ENCODE measurements around the gene CYP4F22. TPM values are rescaled to one million over a fixed set of nuclear protein-coding genes. Genes with fewer than 3 reads are reported as not detected.
A peak's percentile ranks its signal among the peaks of the same experiment; 100 is the strongest.

CYP4F22 gene
- 1.6 TPM for total RNA-seq (2013)
- polyA plus RNA-seq: 1 to 10 TPM in 1 of 3 donors, under 1 TPM in 2; 0.08 to 1.1 (median 0.33) TPM
- polyA minus RNA-seq: 0.83 and 1.8 TPM in 2 replicates
- 0 to 1.9 (median 0.82) reads per million in 11 experiments for total RNA-seq

DNA sequence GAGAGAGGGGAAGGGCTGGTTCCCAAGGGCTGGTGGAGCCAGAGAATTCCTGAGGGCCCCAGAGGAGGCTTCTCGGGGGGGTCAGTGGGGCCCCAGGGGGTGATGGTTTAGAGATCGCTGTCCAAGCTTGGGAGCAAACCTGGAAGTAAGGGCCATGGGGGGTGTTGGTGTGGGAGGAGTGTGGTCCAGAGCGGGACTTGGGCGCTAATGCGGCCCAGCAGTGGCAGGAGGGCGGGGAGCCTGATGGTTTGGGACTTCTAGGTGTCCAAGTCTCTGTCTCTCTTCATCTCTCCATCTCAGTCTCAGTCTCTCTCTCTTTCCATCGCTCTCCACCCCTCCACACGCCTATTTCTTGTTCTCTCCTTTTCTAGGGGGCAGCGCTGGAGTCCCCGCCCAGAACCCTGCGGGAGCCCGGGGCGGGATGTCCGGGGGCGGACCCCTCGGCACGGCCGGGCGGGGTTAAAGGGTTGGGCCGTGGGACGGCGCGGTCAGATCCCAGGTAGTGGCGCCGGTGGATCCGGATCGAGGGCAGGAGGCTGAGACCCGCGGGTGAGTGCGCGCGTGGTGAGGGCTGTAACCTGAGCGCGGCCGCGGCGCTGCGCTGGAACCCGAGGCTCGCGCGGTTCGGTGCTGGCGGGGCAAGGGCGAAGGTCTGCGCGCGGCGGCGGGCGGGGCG is at the start of gene CYP4F22:
Gene CYP4F22, plus strand, starts transcription at position 491 of the 676 bp plus-strand sequence. CDS start 16,812 bp downstream, outside the sequence.
- H2AFZ ChIP-seq (ENCODE audit: insufficient read depth, low read depth, low read length, poor library complexity, severe bottlenecking): peak within 1 kb of the TSS; percentile 53
- H3K9me3 Mint-ChIP-seq: peaks cover 0 to 11% (median 2%) of the 10 kb centered on the region in 7 donors
- peaks cover 14% of the 10 kb centered on the region for H3K4me1 Mint-ChIP-seq
- H3K9me3 ChIP-seq (replicated peaks in 1 of 2; ENCODE audit: control insufficient read depth in 1 of 2, insufficient read depth in 1 of 2, low read length in 2 of 2): no peaks in the 10 kb centered on the region
- H3K4me3 Mint-ChIP-seq: peak within 1 kb of the TSS; percentile 34 to 86
- peaks cover 39 to 51% (median 39%) of the 10 kb centered on the region in 3 donors for H3K27me3 Mint-ChIP-seq (ENCODE audit: low read depth in 3 of 3)
- H3K27ac ChIP-seq (ENCODE audit: low read depth in 1 of 2, low read length in 2 of 2): no peak within 1 kb of the TSS
- TF ChIP-seq, protein P1, sequence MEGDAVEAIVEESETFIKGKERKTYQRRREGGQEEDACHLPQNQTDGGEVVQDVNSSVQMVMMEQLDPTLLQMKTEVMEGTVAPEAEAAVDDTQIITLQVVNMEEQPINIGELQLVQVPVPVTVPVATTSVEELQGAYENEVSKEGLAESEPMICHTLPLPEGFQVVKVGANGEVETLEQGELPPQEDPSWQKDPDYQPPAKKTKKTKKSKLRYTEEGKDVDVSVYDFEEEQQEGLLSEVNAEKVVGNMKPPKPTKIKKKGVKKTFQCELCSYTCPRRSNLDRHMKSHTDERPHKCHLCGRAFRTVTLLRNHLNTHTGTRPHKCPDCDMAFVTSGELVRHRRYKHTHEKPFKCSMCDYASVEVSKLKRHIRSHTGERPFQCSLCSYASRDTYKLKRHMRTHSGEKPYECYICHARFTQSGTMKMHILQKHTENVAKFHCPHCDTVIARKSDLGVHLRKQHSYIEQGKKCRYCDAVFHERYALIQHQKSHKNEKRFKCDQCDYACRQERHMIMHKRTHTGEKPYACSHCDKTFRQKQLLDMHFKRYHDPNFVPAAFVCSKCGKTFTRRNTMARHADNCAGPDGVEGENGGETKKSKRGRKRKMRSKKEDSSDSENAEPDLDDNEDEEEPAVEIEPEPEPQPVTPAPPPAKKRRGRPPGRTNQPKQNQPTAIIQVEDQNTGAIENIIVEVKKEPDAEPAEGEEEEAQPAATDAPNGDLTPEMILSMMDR (IDR thresholded peaks at IDR 0.05): no peak
- H3K27me3 ChIP-seq (ENCODE audit: control insufficient read depth in 2 of 2, insufficient read depth in 2 of 2, low read length in 2 of 2): peaks cover 15 to 34% of the 10 kb centered on the region in 2 donors
- peaks cover 11 to 18% of the 10 kb centered on the region in 2 donors for H3K4me1 ChIP-seq (ENCODE audit: control insufficient read depth in 1 of 2, insufficient read depth in 2 of 2, low read length in 2 of 2)
- no peak within 1 kb of the TSS for H3K27ac Mint-ChIP-seq
- peak within 1 kb of the TSS; percentile 45 for H3K4me2 ChIP-seq (replicated peaks; ENCODE audit: extremely low read depth, low read length, poor library complexity, severe bottlenecking)
- no peaks in the 10 kb centered on the region for H3K79me2 ChIP-seq (ENCODE audit: insufficient read depth, low read length)
- no peak within 1 kb of the TSS for H3K4me3 ChIP-seq (replicated peaks in 1 of 3; ENCODE audit: low read depth in 2 of 3, low read length in 3 of 3)
- WGBS (ENCODE audit: insufficient coverage): 2% methylated on average over 47 of the region's 52 CpGs
- H3K36me3 ChIP-seq (replicated peaks in 1 of 2; ENCODE audit: control insufficient read depth in 1 of 2, insufficient read depth in 2 of 2, low read length in 2 of 2): no peaks in the 10 kb centered on the region
- no peak for DNase-seq
- no peaks in the 10 kb centered on the region for H4K20me1 ChIP-seq (ENCODE audit: insufficient read depth, low read length)
- peaks cover 3 to 4% of the 10 kb centered on the region in 2 donors for H3K36me3 Mint-ChIP-seq
- intact Hi-C loops (cut with micrococcal nuclease): no loop called here
- peak within 1 kb of the TSS; percentile 8 for H3K9ac ChIP-seq (ENCODE audit: insufficient read depth, low read length, poor library complexity, severe bottlenecking)

DNA sequence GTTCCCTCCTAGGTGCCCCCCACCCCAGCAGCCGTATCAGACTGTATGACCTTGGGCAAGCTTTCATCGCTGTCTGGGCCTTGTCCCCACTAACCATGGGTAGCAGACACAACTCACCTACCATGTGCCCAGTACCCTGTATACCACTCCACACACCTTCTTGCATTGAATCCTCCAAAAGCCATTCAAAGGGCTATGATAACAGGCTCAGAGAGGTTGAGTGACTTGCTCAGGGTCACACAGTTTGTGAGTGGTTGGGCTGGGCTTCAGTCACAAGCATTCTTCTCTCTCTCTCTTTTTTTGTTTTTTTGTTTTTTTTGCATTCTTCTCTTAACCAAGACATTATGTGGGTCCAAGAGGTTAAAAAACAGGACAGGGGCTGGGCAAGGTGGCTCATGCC is 46.6 kb upstream of the CYP4F22 start:
- peak overlapping the region in 1 of 7 donors; percentile 37 for H3K27ac Mint-ChIP-seq
- DNase-seq: no peak
- Histone ChIP-seq H3K36me3 (replicated peaks in 1 of 2; ENCODE audit: control insufficient read depth in 1 of 2, insufficient read depth in 2 of 2, low read length in 2 of 2) (peaks cover 37 to 44% of the 10 kb centered on the region in 2 donors), H3K4me3 (replicated peaks in 1 of 3; ENCODE audit: low read depth in 2 of 3, low read length in 3 of 3) (no peak overlapping the region), H3K9ac (ENCODE audit: insufficient read depth, low read length, poor library complexity, severe bottlenecking) (no peak overlapping the region), H3K79me2 (ENCODE audit: insufficient read depth, low read length) (peaks cover 13% of the 10 kb centered on the region), H3K4me2 (replicated peaks; ENCODE audit: extremely low read depth, low read length, poor library complexity, severe bottlenecking) (no peak overlapping the region), H3K27me3 (ENCODE audit: control insufficient read depth in 2 of 2, insufficient read depth in 2 of 2, low read length in 2 of 2) (no peaks in the 10 kb centered on the region), H3K27ac (ENCODE audit: low read depth in 1 of 2, low read length in 2 of 2) (no peak overlapping the region), H3K9me3 (replicated peaks in 1 of 2; ENCODE audit: control insufficient read depth in 1 of 2, insufficient read depth in 1 of 2, low read length in 2 of 2) (no peaks in the 10 kb centered on the region), H2AFZ (ENCODE audit: insufficient read depth, low read depth, low read length, poor library complexity, severe bottlenecking) (no peak overlapping the region), H3K4me1 (ENCODE audit: control insufficient read depth in 1 of 2, insufficient read depth in 2 of 2, low read length in 2 of 2) (peaks cover 20 to 27% of the 10 kb centered on the region in 2 donors), H4K20me1 (ENCODE audit: insufficient read depth, low read length) (peaks cover 4% of the 10 kb centered on the region)
- H3K4me3 Mint-ChIP-seq: no peak overlapping the region
- peaks cover 0 to 6% (median 5%) of the 10 kb centered on the region in 7 donors for H3K9me3 Mint-ChIP-seq
- intact Hi-C loops (cut with micrococcal nuclease): no loop called here
- H3K36me3 Mint-ChIP-seq: peaks cover 32 to 40% of the 10 kb centered on the region in 2 donors
- TF ChIP-seq, protein P1 (IDR thresholded peaks at IDR 0.05): no peak
- peaks cover 24% of the 10 kb centered on the region for H3K4me1 Mint-ChIP-seq
- WGBS (ENCODE audit: insufficient coverage): 96% methylated on average over 2 of the region's 2 CpGs
- H3K27me3 Mint-ChIP-seq (ENCODE audit: low read depth in 3 of 3): peaks cover 0 to 6% (median 0%) of the 10 kb centered on the region in 3 donors

All from CD14-positive monocyte (primary cell).